Measurements from ENCODE around the gene CRCP. TPM values are rescaled to one million over a fixed set of nuclear protein-coding genes. Genes with fewer than 3 reads are reported as not detected.
"Not testable (repeated sequence)": the region's sequence is repeated elsewhere in the genome, so short reads cannot be mapped to it uniquely, and the experiment has no call there.

Gene CRCP
- total RNA-seq, 1 donor from 2014 or later = 29.0 TPM

DNA sequence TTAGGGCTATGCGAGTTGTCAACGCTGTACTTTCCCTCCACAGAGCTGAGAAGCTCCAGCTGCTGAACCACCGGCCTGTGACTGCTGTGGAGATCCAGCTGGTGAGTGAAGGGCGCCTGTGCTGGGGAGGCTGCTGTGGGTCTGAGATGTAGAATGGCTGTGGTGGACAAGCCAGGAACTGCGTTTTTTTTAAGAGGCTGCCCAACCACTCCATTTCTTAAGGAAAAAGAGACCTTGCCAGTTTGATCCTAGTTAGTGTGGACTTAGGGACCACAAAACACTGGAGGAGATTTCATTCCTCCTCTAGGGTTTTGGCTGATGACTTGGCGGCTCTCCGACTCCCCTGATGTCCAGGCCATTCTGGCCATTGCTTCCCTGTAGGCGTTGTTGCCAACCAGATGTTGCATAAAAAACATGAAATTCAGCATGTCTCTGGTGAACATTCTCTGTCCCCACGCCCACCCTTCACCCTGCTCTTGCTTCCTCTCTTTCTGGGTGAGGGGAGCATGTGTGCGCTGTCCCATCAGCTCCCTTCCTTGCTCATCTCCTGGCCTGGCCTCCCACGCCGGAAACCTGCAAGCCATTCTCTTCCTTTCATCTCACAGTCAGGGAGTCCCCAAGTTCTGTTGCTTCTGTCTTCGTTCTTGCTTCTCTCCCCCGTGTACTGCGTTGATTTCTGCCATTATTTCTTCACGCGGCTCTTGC, 30.9 kb downstream of the CRCP start:
- DNase-seq (ENCODE audit: extremely low spot score, unreplicated experiment) = no peak
- H3K4me1 Mint-ChIP-seq (ENCODE audit: unreplicated experiment) = peaks cover 69% of the 10 kb centered on the region
- no peaks in the 10 kb centered on the region for H3K9me3 Mint-ChIP-seq
- TF ChIP-seq, protein P1, sequence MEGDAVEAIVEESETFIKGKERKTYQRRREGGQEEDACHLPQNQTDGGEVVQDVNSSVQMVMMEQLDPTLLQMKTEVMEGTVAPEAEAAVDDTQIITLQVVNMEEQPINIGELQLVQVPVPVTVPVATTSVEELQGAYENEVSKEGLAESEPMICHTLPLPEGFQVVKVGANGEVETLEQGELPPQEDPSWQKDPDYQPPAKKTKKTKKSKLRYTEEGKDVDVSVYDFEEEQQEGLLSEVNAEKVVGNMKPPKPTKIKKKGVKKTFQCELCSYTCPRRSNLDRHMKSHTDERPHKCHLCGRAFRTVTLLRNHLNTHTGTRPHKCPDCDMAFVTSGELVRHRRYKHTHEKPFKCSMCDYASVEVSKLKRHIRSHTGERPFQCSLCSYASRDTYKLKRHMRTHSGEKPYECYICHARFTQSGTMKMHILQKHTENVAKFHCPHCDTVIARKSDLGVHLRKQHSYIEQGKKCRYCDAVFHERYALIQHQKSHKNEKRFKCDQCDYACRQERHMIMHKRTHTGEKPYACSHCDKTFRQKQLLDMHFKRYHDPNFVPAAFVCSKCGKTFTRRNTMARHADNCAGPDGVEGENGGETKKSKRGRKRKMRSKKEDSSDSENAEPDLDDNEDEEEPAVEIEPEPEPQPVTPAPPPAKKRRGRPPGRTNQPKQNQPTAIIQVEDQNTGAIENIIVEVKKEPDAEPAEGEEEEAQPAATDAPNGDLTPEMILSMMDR (conservative IDR thresholded peaks at IDR 0.05) = no peak
- H3K36me3 Mint-ChIP-seq = peaks cover 47% of the 10 kb centered on the region
- H3K27ac Mint-ChIP-seq = peak overlapping the region; percentile 39
- H3K27me3 Mint-ChIP-seq = no peaks in the 10 kb centered on the region
- H3K4me3 Mint-ChIP-seq = peak overlapping the region; percentile 0

DNA sequence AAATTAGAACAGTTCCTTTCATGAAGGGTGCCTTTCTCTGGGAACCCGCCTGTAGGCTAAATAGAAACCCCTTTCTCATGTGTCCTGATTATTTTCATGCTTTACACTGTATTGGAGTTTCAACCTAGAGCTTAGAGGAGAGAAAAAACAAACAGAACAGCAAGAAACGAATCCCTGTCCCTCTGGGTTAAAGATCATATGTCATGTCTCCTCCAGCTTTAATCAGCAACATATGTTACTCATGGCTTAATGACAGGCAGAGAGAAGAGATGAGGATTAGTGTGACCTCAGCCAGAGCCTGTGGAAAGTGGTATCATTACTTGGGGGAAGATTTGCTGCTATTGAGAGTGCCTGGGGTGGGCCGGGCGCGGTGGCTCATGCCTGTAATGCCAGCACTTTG, 32.1 kb downstream of the CRCP start:
- TF ChIP-seq, protein P1 (conservative IDR thresholded peaks at IDR 0.05) = no peak
- Mint-ChIP-seq H3K4me1 (ENCODE audit: unreplicated experiment) (peaks cover 62% of the 10 kb centered on the region), H3K9me3 (no peaks in the 10 kb centered on the region), H3K4me3 (peak overlapping the region; percentile 32), H3K27me3 (no peaks in the 10 kb centered on the region), H3K36me3 (peaks cover 40% of the 10 kb centered on the region), H3K27ac (peak overlapping the region; percentile 54)
- DNase-seq (ENCODE audit: extremely low spot score, unreplicated experiment) = no peak

DNA sequence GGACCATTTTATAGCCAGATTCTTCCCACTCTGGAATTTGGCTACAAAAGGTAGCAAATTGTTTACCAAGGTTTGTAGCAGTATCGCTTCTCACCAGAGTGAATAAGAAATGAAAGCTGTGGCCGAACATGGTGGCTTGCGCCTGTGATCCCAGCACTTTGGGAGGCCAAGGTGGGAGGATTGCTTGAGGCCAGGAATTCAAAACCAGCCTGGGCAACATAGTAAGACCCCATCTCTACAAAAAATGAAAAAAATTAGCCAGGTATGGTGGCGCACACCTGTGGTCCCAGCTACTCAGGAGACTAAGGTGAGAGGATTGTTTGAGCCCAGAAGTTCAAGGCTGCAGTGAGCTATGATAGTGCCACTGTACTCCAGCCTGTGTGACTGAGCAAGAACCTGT, 33.0 kb downstream of the CRCP start:
- not testable (repeated sequence) for H3K27ac Mint-ChIP-seq, H3K4me3 Mint-ChIP-seq
- peaks cover 35% of the 10 kb centered on the region for H3K36me3 Mint-ChIP-seq

DNA sequence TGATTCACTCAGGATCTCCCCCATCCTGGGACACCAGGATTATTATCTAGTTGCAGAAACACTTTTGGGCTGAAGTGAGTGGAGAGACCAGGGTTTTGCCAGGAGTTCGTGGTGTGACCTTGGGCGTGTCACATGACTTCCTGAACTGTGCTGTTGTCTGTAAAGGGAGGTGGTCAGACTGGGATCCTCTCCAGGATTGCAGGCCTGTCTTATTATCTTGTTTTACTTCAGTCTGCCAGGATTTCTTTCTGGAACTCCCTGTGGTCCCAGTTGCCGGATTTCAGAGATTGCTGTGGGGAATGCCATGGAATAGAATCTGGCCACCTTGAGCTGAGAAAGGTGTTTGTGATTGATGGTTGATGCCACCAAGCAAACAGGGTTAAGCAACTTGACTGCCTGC, 35.8 kb downstream of the CRCP start:
- H3K4me1 Mint-ChIP-seq (ENCODE audit: unreplicated experiment) = peaks cover 50% of the 10 kb centered on the region
- DNase-seq (ENCODE audit: extremely low spot score, unreplicated experiment) = no peak
- peak overlapping the region; percentile 41 for H3K27ac Mint-ChIP-seq
- no peak overlapping the region for H3K4me3 Mint-ChIP-seq
- TF ChIP-seq, protein P1 (conservative IDR thresholded peaks at IDR 0.05) = no peak
- peaks cover 30% of the 10 kb centered on the region for H3K36me3 Mint-ChIP-seq
- no peaks in the 10 kb centered on the region for H3K9me3 Mint-ChIP-seq
- no peaks in the 10 kb centered on the region for H3K27me3 Mint-ChIP-seq

More for the DNA sequence above, 33.0 kb downstream of the CRCP start:
- DNase-seq (ENCODE audit: extremely low spot score, unreplicated experiment); H3K9me3 Mint-ChIP-seq; H3K27me3 Mint-ChIP-seq: not testable (repeated sequence)
- peaks cover 64% of the 10 kb centered on the region for H3K4me1 Mint-ChIP-seq (ENCODE audit: unreplicated experiment)

DNA sequence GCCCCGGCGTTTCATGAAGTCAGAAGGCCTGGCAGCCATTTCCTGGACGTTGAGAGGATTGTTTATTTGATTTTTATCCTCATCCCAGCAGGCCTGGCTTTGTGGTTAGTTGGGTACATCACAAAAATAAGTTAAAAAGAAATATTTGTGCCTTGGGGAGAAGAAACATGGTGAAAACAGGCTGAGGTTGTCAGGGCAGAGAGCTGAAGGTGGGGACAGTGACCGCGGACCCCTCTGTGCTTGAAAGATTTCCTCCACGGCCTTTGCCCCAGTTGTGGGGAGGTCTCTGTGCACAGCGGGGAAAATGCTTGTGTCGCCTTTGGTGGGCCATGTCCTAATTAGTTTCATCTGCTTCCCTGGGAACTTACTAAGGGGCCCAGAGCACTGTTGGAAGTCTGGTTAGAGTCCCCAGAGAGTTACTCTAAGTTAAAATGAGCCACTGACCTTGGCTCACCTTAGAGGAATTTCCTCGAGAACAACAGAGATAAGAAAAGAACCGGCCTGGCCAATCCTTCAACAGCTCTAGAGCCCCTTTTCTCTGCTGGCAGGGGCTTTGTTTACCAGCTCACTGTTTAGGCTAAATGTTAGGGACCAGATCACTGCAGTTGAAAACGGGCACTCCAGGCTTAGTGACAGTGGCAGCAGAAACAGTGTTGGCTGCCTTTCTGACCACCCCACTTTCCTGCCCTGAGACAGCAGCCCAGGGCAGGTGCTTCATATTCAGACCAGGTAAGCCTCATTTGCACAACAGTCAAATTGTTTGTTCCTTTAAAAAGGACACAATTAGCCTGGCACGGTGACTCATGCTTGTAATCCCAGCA, 37.9 kb downstream of the CRCP start:
- Mint-ChIP-seq H3K27me3 (no peaks in the 10 kb centered on the region), H3K4me3 (peak overlapping the region; percentile 53), H3K36me3 (peaks cover 26% of the 10 kb centered on the region), H3K4me1 (ENCODE audit: unreplicated experiment) (peaks cover 37% of the 10 kb centered on the region), H3K9me3 (no peaks in the 10 kb centered on the region), H3K27ac (peak overlapping the region; percentile 85)
- no peak for DNase-seq (ENCODE audit: extremely low spot score, unreplicated experiment)
- TF ChIP-seq, protein P1 (conservative IDR thresholded peaks at IDR 0.05) = no peak

DNA sequence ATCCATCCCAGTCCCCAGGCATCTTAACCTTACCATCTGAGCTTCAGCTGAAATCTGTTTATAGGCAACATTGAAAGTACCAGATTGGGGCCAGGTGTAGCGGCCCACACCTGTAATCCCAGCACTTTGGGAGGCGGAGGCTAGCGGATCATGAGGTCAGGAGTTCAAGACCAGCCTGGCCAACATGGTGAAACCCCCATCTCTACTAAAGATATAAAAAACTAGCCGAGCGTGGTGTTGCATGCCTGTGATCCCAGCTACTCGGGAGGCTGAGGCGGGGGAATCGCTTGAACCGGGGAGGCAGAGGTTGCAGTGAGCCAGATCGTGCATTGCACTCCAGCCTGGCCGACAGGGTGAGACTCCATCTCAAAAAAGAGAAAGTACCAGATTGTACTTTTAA, 39.0 kb downstream of the CRCP start:
- H3K4me1 Mint-ChIP-seq (ENCODE audit: unreplicated experiment) = peaks cover 33% of the 10 kb centered on the region
- peaks cover 5% of the 10 kb centered on the region for H3K9me3 Mint-ChIP-seq
- TF ChIP-seq, protein P1 (conservative IDR thresholded peaks at IDR 0.05) = no peak
- no peaks in the 10 kb centered on the region for H3K27me3 Mint-ChIP-seq
- no peak overlapping the region for H3K4me3 Mint-ChIP-seq
- H3K27ac Mint-ChIP-seq = no peak overlapping the region
- H3K36me3 Mint-ChIP-seq = peaks cover 31% of the 10 kb centered on the region
- DNase-seq (ENCODE audit: extremely low spot score, unreplicated experiment) = no peak

DNA sequence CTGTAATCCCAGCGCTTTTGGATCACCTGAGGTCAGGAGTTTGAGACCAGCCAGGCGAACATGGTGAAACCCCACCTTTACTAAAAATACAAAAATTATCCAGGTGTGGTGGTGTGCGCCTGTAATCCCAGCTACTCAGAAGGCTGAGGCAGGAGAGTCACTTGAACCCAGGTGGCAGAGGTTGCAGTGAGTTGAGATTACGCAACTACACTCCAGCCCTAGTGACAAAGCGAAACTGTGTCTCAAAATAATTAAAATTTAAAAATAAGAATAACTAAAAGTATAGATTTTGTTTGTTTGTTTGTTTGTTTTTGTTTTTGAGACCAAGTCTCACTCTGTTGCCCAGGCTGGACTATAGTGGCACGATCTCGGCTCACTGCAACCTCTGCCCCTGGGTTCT, 41.4 kb downstream of the CRCP start:
- Mint-ChIP-seq H3K4me1 (ENCODE audit: unreplicated experiment) (peaks cover 16% of the 10 kb centered on the region), H3K36me3 (peaks cover 26% of the 10 kb centered on the region)
- H3K27me3 Mint-ChIP-seq; H3K27ac Mint-ChIP-seq; H3K9me3 Mint-ChIP-seq; DNase-seq (ENCODE audit: extremely low spot score, unreplicated experiment); H3K4me3 Mint-ChIP-seq: not testable (repeated sequence)

All from type B pancreatic cell (in vitro differentiated cells).